Stimulated activated CD4-positive, alpha-beta T cell treated with anti-CD3 and anti-CD28 coated beads, Interleukin-2, amount 100 ng/mL, for 48 hours (primary cell): ENCODE measurements around the gene SMIM7.

Experiments used
- DNase-seq, 2 donors: peaks; one replicate each; pipeline ENCODE4 v3.0.0-alpha.2; 2020

SMIM7 gene

DNA sequence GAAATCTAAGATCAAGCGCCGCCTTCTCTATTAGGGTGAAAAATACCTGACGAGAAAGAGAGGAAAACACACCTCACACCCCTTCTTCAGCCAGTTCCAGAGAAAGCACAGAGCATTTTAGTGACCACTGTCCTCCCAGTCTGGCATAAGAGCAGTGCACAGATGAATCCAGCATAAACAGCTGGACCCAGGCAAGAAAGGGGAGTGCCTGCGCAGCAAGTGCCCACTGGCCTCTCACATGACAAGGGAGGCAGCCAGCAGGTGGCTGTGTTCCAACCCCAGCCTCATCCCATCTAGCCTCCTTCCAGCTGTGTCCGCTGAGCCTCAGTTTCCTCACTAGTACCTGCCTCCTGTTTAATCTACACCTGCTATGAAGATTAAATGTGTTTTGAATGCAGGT, 39.9 kb downstream of the SMIM7 start:
- no peak for DNase-seq

DNA sequence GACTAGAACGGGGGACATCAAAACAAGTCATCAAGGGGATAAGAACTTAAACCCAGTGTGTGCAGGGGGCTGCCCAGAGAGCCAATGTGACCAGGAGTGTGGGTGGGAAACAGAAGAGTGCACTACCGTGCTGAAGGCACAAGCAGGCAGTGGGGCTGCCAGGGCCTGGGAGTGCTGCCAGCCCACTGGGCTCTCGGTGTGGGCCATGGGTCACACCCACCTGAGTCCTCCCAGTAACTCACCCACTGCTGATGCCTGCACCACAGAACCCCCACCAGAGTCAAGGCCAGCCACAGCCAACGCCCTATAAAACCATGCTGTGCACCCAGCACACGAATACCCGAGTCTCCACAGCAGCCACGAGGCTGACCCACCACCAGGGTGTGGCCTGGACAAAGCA, 40.5 kb downstream of the SMIM7 start:
- DNase-seq, result no peak

DNA sequence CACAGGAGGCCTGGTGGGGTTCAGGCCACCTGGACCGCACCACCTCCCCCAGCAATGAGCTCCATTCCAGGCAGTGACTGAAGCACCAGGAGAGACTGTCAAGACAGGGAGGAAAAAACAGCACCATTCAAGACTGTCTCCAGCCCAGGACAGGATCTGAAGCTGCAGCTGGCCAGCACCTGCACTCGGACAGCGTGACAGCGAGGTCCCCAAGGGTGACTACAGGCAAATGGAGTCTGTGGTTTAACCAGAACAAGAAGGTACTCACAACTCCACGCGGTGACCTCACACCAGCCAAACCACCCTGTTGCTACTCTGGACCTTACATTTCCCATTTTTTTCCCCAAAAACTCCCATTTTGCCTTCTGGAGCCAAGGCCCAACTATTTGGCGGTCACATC, 41.7 kb downstream of the SMIM7 start:
- no peak for DNase-seq

DNA sequence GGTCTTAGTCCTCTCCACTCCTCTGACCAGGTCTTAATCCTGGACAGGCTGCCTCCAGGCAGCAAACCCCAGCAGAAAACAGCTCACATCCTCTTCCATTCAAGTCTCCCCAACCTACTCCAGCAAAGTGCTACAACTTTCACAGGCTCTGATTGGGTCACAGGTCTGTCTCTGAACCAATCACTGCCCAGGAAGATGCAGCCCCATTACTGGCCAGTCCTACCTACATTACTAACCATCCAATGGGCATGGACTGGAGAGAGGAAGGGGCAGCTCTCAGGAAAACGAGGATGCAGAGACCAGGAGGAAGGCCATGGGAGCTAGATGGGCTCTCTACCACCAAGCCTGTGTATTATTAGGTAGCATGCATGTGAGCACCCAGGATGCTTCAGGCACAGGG, 44.1 kb downstream of the SMIM7 start:
- DNase-seq, result no peak

DNA sequence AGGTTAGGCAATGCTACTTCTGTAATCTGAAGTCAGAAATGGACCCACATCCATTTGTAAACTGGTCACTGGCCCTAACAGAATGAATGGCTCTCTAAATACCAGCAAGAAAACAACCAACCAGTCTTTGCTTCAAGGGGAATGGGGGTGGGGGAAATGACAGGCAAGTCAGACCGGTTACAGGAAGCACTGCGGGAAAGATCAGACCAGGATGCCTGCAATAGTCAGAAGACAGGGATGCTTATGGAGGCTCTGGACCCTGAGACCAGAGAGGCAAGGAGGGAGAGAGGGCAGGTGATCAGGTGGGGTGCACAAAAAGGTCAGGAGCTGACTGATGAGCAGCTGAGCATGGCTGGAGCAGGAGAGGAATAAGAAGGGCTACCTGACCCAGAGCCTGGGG, 45.0 kb downstream of the SMIM7 start:
- DNase-seq, result no peak

DNA sequence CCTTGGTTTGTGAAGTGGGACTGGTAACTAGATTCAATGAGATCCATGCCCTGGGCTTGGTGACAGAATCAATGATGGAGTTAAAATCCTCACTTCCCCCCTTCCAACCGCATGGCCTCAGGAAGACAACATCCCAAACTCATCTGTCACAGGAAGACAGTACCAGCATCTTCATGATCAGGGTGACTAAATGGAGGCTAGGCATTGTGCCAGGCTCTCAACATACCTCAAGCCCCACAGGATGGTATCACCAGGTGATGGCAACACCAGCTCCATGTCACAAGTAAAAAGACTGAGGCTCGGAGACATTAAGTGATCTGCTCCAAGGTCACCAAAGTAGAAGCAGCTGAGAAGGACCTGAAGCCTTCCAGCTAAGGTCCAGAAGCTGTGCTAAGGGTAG, 46.1 kb downstream of the SMIM7 start:
- DNase-seq, result no peak

DNA sequence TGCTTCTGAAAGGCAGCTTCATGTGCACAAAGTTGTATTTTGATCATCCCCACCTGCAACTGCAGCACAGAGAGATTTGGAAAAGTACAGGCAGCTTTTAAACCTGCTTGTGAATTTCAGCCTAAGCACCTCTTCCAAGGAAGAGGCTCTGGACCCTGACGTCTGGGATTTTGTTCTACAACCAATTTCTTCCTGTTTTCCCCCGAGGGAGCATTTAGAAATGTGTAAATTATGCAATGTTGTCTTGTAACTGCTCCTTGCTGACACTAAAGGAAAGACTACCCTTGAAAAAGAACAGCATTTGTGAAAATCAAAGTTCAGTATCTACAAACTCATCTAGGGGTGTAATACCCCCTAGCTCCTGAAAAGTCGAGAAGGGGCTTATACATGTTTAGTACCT, 47.3 kb downstream of the SMIM7 start:
- DNase-seq, result no peak

DNA sequence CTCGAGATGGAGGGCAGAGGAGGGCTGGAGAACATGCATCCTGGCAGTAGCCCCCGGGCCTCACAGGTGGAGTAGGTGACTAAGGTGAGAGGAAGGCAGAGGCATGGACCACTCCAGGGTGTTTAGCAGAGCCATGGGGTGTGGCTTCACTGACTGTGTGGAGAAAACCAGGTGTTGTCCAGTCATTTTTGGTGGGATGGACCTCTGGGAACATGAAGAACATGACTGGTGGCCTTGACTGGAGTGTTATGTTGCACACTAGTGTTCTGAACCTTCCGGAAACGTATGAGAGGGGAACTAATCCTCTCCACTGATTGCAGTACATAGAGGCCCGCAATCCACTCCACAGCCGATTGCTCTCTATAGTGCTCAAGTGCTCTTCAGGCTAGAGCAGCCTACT, 48.8 kb downstream of the SMIM7 start:
- no peak for DNase-seq

DNA sequence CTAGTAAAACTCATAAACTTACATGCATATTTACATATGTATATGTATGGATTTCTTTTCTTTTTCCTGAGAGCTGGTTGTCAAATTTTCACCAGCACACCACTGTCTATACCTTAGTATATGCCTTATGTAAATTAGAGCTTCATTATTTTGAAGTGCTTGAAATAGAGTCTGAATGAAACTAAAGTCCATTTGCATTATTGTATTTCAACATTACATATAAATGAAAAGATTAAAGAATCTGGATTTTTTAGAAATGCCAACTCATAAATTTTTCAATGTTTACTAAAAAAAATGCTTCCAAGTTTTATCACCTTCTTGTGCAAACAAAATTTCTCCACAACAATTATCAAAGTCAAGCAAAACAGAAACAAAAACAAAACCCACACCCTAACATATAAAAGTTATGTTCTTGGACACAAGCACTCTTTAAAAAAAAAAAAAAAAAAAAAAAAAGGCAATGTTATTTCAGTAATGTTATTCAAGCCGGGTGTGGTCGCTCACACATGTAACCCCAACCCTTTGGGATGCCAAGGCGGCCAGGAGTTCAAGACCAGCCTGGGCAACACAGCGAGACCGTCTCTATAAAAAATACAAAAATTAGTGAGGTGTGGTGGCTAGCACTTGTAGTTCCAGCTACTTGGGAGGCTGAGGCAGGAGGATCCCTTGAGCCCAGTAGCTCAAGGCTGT, 50.3 kb downstream of the SMIM7 start:
- DNase-seq, result no peak

DNA sequence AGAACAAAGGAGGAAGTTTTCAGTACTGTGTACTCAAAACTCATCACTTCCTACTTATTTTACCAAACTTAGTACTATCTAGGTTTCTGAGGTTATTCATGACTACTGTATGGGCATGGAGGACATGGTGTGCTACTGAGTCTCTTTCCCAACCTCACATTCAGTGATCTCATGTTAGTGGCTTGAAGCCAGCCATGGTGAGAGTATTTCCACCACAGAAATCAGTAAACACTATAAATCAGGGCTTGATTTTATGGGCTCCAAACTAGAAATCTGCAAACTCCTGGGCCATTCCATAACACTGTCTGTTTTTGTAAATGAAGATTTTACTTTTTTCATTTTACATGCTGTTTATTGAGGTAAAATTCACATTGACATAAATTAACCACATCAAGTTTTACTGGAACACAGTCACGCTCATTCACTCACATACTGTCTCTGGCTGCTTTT, 51.6 kb downstream of the SMIM7 start:
- no peak for DNase-seq

DNA sequence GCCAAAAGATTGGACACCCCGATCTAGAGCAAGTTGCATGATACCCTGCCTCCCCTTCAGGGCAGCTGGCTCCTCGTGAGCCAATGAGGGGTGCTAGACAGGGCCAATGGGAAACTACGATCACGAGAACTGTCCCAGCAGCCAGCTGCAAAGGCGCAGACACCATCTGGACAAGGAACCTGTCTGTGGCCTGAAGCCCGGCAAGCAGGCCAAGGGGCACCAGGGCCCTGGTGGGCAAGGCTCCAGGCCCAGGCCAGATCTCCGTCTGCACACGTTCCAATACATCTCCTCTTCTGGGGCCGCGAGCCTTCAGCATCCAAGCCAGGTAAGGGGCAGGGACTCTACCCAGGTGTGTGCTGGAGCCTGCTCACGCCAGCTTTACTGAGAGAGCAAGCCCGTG, 52.1 kb downstream of the SMIM7 start:
- no peak for DNase-seq

DNA sequence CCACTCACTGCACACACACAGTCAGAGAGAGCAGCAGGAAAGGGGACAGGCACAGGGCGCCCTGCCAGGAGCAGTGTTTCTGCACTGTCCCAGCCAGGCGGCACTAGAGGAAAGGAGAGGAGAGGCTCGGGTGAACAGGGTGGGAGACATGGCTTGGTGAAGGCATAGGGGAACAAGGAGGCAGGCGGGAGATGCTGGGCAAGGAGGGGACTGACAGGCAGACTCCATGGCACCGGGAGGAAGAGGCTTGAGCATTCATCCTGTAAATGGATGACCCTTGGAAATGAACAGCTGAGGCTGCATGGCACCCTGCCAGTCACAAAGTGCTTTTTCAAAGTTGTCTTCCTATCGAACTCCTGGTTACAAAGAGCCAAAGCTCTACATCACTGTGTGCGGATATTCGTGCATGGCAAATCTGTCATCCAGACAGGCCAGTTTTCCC, 54.4 kb downstream of the SMIM7 start:
- DNase-seq, result no peak

DNA sequence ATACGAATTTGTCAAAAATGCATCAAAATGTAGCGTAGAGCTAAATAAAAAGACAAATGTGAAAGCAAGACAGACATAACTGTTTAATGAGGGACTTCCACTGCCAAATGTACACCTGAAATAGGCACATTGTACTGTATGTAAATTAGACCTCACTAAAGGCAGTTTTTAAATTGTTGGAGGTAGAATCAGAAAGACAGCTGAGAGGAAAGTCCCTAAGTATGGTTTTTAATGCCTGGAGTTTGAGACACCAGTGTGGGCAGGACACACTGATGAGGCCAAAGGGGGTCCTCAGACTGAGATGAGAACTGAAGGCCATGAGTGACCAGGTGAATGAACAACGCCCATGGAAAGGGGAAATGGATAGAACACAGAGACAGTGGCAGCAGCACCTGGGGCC, 54.8 kb downstream of the SMIM7 start:
- DNase-seq, result no peak

DNA sequence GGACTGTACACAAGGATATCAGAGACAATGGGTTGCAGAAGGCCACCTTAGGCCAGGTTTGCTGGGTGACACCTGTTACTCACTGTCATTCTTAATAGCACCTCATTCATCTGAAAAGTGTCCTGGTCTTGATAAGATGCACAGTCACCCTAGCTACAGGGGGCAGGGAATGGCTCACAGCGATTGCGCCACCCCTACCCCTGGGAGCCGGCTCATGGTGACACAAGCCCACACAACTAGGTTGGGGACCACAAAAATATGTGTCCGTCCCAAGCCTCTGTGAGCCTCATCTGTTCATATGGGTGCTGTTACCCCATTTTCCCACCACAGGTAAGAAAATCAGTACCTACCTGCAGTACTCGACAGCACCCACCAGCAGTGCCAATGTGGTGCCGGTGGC, 55.3 kb downstream of the SMIM7 start:
- no peak for DNase-seq

DNA sequence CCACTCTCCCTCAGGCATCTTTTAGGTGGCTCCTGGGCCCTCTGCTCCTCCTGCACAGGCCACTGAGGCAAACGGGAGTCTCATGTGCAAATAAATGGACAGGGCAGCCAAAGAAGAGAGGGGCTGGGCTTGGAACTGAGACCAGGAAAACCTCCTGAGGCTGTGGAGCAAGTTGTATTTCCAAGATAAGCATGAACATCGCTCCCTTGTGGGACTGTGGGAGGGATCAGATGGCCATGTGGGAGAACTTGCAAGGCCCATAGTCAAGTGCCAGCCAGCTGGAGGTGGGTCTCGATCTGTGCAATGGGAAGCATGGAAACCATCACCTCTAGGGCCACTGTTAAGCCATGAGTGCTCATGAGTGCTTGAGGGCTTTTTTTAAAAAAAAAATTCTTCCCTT, 56.9 kb downstream of the SMIM7 start:
- no peak for DNase-seq

DNA sequence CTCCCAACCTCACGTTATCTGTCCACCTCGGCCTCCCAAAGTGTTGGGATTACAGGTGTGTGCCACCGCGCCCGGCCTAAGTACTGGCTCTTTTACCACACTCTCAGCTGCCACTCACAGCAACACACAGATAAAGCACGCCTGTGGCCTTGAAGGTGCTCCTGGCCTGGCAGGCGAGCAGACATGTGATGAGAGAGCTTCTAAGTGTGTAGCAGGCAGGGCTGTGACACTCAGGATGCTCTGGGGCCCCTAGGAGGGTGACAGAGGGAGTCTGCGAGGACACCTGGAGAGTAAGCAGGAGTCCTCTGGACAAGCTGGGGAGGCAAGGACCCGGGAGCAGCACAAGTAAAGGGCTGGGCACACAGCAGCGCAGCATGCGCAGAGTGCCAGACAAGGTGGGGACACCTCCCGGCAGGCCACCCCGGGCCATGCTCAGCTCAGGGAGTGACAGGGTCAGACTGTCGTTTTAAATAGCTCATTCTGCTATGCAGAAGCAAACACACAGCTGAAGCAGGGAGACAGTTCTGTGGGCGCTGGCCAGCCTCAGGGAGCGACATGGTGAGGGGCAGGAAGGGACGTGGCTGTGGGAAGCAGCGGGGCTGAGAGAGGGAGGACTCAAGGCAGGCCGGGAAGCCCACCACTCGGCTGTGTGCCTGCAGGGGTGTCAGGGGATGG, 58.4 kb downstream of the SMIM7 start:
- no peak for DNase-seq

DNA sequence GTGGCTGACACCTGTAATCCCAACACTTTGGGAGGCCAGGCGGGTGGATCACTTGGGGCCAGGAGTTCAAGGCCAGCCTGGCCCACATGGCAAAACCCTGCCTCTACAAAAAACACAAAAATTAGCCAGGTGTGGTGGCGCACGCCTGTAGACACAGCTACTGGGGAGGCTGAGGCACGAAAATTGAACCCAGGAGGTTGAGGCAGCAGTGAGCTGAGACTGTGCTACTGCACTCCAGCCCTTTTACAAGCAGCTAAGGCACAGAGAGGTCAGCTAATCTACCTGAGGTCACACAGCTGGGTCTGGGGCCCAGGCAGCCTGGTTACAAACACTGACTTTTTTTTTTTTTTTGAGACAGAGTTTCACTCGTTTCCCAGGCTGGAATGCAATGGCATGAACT, 59.1 kb downstream of the SMIM7 start:
- DNase-seq, result no peak

DNA sequence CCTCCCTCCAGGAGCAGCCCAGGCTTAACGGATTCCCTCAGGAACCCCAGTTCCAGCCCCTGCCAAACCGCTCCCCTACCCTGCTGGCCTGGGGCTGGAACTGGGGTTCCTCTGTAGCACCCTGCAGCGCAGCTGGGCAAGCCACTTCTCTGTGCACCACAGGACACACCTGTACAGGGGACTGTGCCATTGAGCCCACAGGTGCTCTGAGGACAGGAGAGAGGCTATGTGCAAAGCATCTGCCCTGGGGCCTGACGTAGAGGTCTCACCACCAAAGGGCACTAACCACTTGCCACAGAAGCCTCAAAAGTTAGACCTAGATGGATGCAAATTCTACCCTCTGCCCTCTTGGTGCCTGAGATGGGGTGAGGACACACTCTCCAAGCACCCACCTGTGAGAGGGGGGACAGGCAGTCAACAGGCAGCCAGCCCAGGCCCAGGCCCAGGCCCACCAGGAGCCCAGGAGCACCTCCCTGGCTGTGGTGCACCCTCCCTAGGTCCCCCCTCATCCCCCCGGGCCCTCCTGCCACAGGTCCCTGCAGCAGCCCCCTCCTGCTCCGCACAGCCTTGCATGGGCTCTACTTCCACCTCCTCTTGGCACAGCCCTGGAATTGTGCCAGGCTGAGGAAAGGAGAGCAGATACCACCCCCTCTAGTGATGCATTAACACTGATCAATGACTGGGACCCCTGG, 60.1 kb downstream of the SMIM7 start:
- no peak for DNase-seq

DNA sequence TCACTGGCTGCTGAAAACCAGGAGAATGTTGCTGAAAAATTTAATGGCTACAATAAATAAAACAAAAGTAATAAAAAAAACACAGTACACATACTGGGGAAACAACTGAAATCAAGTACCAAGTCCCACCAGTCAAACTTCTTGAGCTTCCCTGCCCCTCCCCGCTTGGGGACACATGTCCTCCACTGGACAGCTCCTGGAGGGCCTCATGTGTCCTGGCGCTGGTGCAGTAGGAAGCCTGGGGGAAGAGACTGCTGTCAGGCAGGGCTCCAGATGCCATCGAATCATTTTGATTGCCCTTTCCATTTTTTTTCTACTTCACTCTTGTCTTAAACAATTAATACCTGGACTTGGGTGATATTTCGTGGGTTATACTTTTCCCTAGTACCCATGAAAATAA, 61.1 kb downstream of the SMIM7 start:
- DNase-seq, result no peak

DNA sequence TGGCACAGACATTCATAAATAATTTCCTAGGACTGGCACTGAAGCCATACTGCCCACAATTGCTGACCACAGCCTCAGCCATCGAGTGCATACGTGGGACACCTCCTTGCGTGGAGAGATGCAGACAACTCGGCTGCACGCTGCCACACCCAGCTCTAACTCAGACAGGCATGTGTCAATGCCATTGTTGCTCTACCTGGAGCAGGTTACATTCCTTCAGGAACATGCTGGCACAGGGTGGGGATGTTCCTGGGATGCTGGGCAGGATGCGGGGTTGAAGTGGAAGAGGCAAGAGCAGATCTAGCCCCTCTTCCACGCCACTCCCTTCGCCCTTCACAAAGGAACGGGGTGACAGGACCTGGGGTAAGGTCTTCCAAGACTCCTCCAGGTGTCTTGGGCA, 63.5 kb downstream of the SMIM7 start:
- DNase-seq, result no peak
